Hematopoietic multipotent progenitor cell treated with erythropoietin and hydrocortisone succinate and interleukin-3 and kit ligand, for 15 days (in vitro differentiated cells): Measurements from ENCODE around the gene NBDY.
"Not testable (repeated sequence)": the region's sequence is repeated elsewhere in the genome, so short reads cannot be mapped to it uniquely, and the experiment has no call there.

Source experiments
- DNase-seq: peaks from one replicate; pipeline ENCODE4 v3.0.0-alpha.2; 2015; ENCODE audit warnings: low spot score

The NBDY gene, protein sequence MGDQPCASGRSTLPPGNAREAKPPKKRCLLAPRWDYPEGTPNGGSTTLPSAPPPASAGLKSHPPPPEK

DNA sequence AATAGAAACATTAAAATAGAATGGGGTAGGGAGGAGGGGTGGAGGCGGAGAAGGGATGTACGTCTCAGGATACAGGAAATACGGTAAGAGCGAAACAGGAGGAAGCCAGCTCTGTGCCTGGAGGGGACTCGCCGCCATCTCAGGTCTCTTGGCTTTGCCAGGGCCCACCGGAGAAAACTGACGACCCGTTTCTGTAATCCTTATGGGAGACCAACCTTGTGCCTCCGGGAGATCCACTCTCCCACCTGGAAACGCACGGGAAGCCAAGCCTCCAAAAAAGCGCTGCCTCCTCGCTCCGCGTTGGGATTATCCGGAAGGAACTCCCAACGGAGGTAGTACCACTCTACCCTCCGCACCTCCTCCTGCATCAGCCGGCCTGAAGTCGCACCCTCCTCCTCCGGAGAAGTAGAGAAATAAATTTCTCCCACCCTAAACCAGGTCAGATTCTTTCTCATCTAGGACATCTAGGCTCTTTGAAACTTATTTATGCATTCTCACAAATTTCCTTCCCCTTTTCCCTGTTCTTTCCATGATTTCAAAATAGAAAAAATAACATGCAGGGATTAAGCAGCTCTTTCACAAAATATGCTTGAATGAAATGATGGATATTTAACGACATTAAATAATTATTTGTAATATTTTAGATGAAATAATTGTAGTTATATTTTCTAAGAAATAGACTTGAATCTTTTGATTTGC, at the start of gene NBDY:
Gene NBDY (plus strand): TSS at position 92 of the 699 bp plus-strand sequence. CDS start 111 bp downstream, at position 203.
- DNase-seq: no peak

DNA sequence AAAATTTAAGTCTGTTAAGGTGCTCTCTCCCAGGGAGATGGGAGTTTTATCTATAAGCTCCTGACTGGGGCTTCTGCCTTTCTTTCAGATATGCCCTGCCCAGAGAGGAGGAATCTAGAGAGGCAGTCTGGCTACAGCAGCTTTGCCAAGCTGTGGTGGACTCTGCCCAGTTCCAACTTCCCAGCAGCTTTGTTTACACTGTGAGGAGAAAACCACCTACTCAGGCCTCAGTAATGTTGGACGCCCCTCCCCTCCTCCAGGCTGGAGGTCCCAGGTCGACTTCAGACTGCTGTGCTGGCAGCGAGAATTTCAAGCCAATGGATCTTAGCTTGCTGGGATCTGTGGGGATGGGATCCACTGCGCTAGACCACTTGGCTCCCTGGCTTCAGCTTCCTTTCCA, 24.5 kb upstream of the NBDY start:
- not testable (repeated sequence) for DNase-seq

DNA sequence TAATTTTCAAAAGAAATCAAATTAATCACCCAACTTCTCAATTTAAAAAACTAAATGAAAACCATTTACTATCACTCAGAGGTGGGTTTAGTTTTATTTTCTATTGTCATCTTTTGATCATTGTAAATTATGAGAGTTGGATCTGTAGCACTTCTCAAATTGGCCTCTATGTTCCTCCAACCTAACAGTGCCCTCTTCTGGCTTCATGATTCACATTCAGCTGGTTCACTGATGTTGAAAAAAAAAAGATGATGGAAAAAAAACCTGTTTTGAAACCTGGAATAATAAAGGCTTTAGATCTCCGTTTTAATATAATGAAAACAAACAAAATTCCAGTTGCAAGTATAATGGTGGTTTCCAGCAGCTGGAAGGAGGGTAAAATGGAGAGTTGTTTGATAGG, 2.4 kb upstream of the NBDY start:
- peak; percentile 26 for DNase-seq

DNA sequence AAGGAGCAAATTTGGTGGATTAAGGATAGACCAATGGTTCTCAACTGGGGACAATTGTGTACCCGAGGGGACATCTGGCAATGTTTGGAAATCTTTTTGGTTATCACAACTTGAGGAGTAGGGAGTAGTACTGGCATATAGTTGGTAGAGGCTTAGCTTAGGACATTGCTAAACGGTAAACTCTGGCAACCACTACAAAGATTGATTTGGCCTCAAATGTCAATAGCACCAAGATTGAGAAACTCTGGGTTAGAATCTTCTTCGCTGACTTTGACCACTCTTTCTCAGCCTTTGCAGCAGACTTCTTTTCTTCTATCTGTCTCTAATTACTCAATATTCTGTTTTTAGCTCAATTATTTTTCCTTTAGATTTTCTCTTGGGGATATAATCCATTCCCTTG, 1.5 kb upstream of the NBDY start:
- no peak for DNase-seq

DNA sequence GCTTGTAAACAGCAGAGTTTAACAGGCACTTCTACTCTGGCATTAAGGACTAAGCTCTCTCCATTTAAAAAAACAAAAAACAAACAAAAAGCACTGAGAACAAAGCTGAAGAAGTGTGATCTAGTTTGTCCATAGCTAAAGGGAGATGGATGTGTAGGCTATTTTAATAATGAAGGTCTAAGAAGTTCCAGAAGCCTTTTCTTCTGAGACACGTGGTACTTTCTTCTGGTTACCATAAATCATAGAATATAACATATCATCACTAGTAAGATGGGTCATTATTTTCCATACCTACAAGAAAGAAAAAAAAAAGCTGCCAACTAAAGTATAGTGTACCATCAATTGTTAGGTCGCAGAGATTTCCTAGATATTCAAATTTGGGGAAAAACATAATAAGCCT, 722 bp upstream of the NBDY start:
- no peak for DNase-seq

DNA sequence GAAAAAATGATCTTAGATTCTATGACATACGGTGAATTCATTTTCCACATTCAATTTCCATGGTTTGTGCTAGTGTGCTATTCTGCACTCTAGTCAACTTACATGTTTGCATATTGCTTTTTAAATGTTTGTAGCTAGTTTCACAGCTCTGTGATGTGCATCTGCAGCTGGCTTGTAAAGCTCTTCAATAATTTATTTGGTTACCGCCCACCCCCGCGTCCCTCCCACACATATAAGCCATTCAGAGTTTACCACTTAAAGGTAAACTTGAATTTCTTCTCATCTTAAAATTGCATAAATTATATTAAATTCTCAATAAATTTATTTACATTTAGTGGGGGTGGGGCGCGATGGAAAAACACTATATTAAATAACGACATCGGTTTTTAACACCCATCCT, 291 bp upstream of the NBDY start:
- no peak for DNase-seq

DNA sequence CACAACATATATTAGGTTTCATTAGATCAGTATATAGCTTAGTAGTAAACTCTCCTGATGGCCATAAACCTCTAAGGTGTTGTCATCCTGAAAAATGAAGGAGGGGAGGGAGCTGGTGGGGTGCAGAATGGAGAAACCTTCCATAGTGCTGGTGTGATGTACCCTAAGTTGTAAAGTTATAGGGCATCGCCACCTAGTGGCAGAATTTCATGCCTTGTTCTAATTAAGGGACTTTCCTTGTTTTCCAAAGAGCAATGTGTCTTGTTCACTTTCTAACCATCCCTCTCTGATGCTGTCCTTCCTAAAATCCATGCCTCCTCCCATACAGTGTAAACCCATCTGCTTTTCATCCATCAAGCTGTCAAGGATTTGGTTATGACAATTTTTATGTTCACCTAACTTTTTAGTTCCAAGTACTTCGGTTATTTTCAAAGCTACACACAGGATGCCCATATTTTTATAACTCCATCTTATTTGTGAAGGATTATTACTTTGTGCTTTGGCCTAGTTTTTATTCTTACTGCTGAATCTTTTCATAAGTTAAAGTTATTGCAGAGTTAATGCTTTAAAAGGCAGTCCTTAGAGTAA, 4.5 kb downstream of the NBDY start:
- DNase-seq: peak; percentile 56

DNA sequence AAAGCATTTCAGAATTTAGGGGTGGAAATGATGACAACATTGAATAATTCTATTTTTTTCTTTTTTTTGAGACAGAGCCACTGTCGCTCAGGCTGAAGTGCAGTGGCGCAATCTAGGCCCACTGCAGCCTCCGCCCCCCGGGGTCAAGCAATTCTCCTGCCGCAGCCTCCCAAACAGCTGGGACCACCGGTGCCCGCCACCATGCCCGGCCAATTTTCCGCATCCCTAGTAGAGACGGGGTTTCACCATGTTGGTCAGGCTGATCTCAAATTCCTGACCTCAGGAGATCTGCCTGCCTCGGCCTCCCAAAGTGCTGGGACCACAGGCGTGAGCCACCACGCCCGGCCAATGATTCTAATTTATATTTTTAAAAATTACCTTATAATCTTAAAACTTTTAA, 7.2 kb downstream of the NBDY start:
- DNase-seq: no peak

DNA sequence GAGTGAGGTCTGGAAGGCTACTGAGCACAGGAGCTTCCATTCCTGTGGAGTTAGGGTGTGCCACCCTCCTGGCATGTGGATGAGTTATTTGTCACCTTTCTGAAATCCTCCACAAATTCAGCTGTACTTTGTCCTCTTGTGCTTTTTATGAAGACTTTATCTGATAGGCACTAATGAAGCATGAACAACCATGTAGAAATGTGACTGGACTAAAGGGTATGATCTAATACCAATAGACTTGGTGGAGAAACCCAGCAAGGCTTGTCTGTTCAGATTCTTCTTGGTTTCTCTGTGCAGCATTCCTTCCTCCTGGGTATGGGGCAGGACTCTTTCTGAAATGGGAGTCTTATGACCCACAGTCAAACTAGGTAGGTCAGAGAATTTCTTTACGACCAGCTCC, 9.6 kb downstream of the NBDY start:
- no peak for DNase-seq

DNA sequence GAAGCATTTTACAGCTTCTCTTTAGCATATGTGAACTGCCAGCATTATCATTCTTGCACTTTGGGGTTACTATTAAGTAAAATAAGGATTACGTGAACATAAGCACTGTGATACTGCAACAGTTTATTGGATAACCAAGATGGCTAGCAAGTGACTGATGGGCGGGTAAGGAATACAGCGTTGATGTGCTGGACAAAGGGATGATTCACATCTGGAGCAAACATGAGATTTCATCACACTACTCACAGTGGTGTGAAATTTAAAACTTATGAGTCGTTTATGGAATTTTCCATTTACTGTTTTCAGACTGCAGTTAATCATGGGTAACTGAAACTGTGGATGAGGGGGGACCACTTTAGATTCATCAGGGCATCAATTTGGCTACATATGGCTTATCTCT, 16.0 kb downstream of the NBDY start:
- no peak for DNase-seq

DNA sequence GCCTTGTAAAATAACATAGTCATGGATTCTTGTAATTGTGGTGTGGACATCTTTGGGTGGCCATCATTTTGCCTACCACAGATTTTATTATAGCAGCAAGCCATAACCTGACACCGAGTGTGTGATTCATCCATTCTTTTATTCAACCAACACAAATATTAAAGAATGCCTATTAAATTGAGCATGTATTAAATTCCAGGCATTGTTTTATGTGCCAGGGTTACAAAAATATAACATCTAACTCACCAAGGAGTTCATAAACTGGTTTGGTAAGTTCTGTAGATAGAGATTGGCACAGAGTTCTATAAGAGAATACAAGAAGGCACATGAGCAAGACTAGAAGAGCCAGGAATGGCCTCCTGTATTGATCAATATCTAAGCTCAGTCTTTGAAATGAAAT, 18.0 kb downstream of the NBDY start:
- no peak for DNase-seq

DNA sequence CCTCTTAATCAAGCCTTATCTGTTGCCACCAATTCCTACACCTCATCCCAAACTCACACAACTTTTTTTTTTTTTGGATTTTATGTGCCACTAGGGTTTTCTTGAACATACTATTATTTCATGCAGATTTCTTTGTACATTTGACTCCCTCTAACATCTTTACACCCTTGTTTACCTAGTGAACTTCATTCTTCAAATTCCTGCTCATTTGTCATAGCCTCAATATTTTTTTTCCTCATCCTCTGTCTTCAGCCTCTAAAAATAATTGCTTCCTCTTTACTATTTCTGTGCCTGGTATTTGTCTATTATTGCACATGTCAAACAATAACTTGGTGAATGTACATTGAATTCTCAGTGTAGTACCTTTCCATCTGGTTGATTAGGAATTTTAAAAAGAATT, 22.0 kb downstream of the NBDY start:
- DNase-seq: no peak

DNA sequence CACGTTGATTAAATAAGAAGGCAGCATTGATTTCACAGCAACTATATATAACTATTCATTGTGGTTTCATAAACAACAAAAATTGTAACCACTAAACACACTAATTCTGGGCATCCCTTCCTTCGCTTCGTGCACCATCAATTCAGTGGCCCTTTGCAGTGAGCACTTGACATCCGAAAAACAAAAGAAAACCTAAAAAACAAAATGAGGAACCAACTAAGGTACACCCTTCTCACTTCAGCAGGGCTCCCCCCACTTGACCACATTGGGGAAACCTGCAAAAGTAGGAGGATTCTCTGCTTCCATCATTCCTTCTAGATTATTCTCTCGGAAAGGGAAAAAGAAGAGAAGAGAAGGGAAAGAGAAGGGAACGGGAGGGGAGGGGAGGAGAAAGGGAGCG, 28.3 kb downstream of the NBDY start:
- no peak for DNase-seq

DNA sequence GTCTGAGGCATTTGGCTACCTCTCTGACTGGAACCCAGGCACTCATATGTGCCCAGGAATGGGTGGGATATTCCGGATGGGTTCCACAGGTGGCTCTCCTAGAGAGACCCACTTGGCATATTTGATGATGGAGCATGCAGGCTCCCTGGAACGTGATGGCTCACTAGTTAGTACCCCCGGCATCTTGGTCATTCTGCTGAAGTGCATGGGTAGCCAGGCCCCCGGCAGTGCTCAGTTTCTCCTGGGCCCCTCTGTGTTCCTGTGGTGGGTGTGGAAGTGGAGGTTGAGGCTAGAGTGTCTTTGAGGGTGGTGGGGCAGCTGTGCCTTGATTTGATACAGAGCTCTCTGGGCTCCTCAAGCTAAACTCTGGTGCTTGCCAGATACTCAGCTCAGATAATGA, 29.4 kb downstream of the NBDY start:
- DNase-seq: no peak

DNA sequence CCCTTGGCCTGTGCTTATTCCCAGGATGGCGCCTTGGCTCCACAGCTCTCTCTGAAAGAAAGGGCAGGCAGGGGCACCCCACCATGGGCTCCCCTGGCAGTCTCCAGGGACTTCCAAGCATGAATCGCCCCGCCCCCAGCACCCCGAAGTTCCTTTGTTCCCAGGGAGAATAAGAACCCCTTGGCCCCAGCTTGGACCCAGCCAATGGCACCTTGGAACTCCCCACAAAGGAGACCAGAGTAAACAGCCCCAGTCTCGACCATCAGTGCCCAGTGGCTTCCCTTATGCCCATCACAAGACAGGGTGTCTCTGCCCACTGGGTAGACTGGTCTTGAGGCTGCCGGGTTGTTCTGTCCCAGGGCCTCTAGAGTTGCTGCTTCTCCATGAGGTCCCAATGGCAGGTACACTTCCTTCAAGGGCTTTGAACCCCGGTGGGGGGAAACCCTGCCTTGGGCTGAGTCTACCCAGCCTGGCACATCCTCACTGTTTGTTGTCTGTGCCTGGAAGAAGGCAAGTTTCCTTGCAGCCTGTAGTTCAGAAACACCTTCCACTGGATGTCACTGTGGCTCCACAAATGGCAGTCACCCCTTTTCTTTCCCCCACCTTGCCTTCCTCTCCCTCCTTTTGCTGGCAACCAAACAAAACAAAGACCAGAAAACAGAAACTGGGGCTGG, 30.8 kb downstream of the NBDY start:
- DNase-seq: no peak

DNA sequence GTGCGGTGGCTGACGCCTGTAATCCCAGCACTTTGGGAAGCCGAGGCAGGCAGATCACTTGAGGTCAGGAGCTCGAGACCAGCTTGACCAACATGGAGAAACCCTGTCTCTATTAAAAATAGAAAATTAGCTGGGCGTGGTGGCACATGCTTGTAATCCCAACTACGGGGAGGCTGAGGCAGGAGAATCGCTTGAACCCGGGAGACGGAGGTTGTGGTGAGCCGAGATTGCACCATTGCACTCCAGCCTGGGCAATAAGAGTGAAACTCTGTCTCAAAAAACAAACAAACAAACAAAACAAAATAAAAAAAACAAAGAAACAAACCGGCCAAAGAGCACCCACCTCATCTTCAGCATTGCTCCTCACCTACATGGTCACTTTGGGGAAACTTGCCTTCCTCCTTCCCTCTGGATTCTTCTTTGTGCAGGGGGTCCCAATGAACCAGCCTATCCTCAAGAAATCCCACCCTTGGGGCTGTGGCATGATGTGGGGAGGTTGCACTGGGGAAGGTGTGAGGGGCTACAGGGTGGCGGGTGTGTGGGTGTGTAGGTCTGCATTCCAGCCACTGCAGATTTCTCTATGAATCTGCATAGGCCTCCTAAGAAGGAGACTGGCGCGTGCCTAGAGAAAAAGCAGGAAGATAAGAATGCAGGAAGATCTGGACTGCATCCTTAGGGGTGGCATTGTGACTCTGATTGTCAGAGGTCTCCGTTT, 31.5 kb downstream of the NBDY start:
- DNase-seq: not testable (repeated sequence)

DNA sequence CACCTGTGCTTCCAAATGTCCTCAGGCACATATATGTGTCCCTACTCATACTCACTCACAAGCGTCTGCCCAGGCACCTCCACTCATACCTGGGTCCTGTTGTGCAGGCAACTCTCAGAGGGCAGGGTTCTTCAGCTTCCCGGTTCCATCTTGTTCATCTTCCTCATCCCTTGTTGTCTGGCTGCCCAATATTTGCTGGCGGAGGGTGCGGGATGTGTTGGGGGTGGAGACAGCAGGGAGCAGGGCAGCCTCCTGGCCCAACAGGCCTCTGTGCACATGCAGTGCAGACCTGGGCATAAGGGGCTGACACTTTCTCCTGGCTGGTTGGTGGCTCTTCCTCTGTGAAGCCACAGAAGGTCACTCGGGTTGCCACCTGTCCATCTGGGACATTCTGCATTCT, 32.1 kb downstream of the NBDY start:
- DNase-seq: no peak

DNA sequence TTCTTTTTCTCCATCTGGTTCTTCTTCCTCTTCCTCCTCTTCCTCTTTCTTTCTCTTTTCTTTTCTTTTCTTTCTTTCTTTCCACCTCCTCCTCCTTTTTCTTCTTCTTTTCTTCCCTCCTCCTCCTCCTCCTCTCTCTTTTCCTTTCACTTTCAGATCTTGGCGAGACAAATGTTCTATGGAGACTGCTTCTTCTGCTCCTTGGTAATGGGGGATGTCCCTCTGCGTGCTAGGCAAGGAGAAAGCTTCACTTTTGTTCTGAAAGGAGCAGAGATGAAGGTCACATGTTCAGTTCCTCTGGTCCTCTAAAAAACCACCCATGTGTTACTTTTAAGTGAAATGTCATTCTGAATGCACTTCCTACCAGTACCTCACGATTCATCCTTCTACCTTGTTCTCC, 33.2 kb downstream of the NBDY start:
- DNase-seq: no peak

DNA sequence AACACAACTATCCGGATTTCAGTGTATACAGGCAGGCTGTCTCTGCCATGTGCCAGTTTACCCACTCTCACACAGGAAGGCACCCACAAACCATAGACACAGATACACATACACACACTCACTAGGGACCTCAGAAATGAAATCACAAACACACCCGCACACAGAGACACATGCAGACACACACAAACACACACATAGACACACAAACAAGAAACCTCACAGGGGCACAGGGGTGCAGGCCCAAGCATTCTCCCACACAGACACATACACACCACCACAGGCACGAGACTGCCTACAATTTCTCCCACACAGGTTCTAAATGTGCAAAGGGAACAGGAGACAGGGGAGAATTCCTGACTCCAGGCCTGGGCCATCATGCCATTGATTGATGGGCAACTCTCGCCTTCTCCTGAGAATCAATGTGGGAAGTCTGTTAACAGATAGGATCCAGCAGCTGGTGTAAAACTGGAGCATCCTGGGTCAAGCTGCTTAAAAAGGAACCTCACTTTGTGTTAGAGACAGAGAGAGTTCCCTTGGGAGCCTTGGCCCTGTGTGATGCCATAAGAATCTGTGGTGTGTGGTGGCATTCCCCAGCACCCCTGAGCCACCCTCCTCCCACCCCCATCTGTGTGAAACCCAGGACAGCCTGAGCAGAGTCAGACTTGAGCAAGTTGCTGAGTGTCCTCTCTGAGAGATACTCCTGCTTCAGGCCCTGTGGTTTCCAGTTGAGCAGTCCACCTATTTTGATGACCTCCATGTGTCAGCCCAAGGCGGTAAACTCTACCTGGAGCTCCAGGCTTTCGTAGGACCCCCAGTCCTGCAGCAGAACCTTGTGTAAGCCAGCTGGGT, 33.9 kb downstream of the NBDY start:
- DNase-seq: no peak

DNA sequence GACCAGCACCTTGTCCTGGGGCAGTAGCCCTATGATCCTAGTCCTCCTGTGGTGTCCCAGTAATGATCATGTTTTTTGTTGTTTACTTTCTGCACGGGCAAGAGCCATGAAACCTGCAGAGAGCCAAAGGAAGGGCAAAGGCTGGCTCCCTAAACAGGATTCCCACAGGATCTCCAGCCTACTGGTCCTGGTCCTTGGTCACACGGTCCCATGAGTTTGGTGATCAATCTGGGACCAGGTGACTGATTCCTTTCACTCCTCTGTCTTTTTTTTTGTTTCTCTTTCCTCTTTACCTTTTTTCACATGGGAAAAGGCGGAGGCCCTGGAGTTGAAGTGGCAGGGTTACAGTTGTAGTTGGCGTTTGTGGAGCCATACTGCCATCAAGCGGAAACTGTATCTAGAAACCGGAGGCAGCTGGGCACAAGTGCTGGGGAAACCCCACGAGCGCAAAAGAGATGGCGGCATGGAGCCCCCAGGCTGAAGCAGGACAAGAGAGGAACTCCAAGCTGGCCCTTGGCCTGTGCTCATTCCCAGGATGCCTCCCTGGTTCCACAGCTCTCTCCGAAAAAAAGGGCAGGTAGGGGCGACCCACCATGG, 34.6 kb downstream of the NBDY start:
- DNase-seq: no peak
